Muscle of leg (tissue), 11 donors: ENCODE data around the gene CDH4. TPM values are rescaled to one million over a fixed set of nuclear protein-coding genes. Genes with fewer than 3 reads are reported as not detected.

Experiments used
- DNase-seq: peaks from one replicate; pipeline ENCODE4 v3.0.0; 2013
- H3K27ac ChIP-seq: one replicate; pipeline ENCODE4 v1.5.1; 2013; ENCODE audit warnings: mild to moderate bottlenecking, low read length, control low read depth
- H3K27me3 ChIP-seq: one replicate; pipeline ENCODE4 v1.6.1; 2013; ENCODE audit warnings: low read length; ENCODE audit not compliant: control insufficient read depth, insufficient read depth
- H3K36me3 ChIP-seq: one replicate; pipeline ENCODE4 v1.6.1; 2013; ENCODE audit warnings: low read length; ENCODE audit not compliant: control insufficient read depth, insufficient read depth
- H3K4me1 ChIP-seq: one replicate; pipeline ENCODE4 v1.6.1; 2013; ENCODE audit warnings: low read length; ENCODE audit not compliant: control insufficient read depth, insufficient read depth
- H3K4me3 ChIP-seq: one replicate; pipeline ENCODE4 v1.5.1; 2013; ENCODE audit warnings: low read length, control low read depth
- H3K9me3 ChIP-seq: replicated peaks from 2 replicates; pipeline ENCODE4 v1.6.1; 2013; ENCODE audit warnings: low read depth, low read length; ENCODE audit not compliant: control insufficient read depth
- WGBS: methylation state at CpG from one replicate; pipeline ENCODE4 v1.1.5; 2013; ENCODE audit warnings: missing lambda C conversion rate; ENCODE audit not compliant: insufficient coverage; 5-methylcytosine and 5-hydroxymethylcytosine counted together
- polyA plus RNA-seq, 8 donors: library from polyadenylated mRNA; unstranded; fragments of 120-200 nt; gene quantifications; one replicate each; pipeline versions ENCODE4 v1.2.1 to v1.2.3, GENCODE V29; 2013; ENCODE audit warnings: inconsistent platforms in 1 of 8, low replicate concordance in 1 of 8; ENCODE audit not compliant: insufficient read length in 8 of 8, insufficient read depth in 1 of 8
- total RNA-seq: library from RNA; stranded (reverse); fragments of 120-200 nt; gene quantifications from one replicate; pipeline ENCODE4 v1.2.4, GENCODE V29; 2013

Gene CDH4
- total and polyA plus RNA-seq, 9 donors, result 0.66 to 1.4 (median 1.2) TPM

DNA sequence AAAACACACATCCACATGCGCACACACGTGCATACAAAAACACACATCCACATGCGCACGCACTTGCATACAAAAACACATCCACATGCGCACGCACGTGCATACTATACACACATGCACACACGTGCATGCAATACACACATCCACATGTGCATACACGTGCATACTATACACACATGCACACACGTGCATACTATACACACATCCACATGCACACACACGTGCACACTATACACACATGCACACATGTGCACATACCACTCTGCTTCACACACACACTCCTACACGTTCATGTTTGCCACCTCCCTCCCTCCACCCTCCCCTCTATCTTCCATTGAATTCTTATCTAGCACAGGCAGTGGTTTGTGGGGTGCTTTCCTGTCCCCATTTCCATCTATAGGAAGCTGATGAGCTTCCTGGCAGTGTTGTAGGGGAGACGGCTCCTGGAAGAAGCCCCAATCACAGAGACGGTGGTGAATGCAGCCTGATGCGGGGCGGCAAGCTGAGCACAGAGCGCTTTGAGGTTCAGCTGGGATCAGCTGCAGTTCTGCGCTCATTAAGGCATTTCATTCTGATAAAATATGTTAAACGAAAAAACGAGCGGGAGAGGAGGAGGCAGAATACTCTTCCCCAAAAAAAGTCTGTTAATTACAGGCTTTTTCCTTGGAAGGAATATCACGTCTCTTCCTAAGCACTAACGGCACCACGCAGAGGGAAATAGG is 525.9 kb downstream of the CDH4 start:
- WGBS, result 74% methylated on average over 19 of the region's 24 CpGs
- no peak for DNase-seq

GRCh38 chr20:61778495-61778863 is 526.4 kb downstream of the CDH4 start:
- no peak overlapping the region for H3K4me3 ChIP-seq
- peaks cover 8% of the 10 kb centered on the region for H3K4me1 ChIP-seq
- DNase-seq, result no peak
- peaks cover 2% of the 10 kb centered on the region for H3K27me3 ChIP-seq
- H3K27ac ChIP-seq, result no peak overlapping the region
- H3K9me3 ChIP-seq, result peaks cover 5% of the 10 kb centered on the region
- H3K36me3 ChIP-seq, result no peaks in the 10 kb centered on the region
- 78% methylated on average over 7 of the region's 8 CpGs for WGBS

More for the DNA sequence above, 525.9 kb downstream of the CDH4 start:
- H3K4me1 ChIP-seq, result peaks cover 8% of the 10 kb centered on the region
- no peak overlapping the region for H3K27ac ChIP-seq
- peaks cover 3% of the 10 kb centered on the region for H3K27me3 ChIP-seq
- peaks cover 5% of the 10 kb centered on the region for H3K9me3 ChIP-seq
- H3K36me3 ChIP-seq, result no peaks in the 10 kb centered on the region
- H3K4me3 ChIP-seq, result no peak overlapping the region

DNA sequence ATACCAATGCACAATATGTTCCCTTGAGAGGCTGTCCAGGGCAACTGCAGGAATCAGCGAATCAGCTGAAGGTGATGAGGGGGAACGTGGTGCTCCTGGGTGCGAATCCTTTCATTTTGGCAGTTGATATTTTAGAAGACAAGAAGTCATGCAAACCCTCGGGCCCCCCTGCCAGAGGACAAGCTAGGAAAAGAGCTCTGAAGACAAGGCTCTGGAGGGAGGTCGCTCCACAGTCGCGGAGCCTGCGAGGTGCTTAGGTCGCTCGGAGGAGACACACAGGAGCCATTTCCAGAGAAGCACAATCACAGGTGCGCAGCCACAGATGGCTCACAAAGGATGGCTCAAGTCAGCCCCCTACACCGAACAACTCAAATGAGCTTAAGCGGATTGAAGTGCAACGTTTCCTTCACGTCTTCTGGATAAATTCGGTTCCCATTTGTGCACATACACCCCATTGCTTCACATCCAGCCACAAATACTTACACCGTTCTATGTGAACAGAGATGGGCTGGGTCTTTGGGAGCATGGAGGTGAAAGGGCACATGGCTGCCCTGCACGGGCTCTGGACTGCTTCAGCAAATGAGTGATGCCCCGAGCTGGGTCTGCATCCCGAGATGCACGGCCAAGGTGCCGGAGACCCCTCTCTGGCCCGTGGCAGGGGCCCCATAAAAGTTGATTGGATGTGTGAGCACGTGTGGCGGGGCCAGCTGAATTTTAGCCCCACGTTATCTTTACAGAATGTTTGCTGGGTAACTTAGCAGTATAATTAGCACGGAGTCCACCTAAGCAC is 527.3 kb downstream of the CDH4 start:
- no peak for DNase-seq
- no peak overlapping the region for H3K27ac ChIP-seq
- peaks cover 5% of the 10 kb centered on the region for H3K9me3 ChIP-seq
- H3K27me3 ChIP-seq, result peaks cover 2% of the 10 kb centered on the region
- H3K4me3 ChIP-seq, result no peak overlapping the region
- H3K36me3 ChIP-seq, result no peaks in the 10 kb centered on the region
- H3K4me1 ChIP-seq, result peaks cover 8% of the 10 kb centered on the region
- WGBS, result 80% methylated on average over 20 of the region's 27 CpGs

DNA sequence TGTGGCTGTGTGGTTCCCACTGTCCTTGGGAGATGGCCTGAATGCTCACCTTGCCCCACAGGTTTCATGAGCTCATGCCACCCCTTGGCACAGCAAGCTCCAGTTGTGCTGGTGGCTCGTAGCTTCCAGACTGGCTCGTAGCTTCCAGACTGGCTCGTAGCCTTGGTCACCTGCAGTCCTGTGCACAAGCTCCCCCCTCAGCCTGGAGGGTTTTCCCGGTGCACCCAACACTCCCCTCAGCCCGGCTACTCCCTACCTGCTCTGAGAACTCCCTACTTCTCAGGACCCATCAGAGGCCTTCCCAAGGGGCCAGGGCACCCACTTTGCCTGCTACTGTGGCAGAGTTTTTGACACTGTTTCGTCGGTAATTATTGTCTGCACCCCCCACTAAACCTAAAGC is 528.0 kb downstream of the CDH4 start:
- Histone ChIP-seq H3K36me3 (no peaks in the 10 kb centered on the region), H3K9me3 (peaks cover 5% of the 10 kb centered on the region), H3K27me3 (peaks cover 2% of the 10 kb centered on the region), H3K4me1 (peaks cover 8% of the 10 kb centered on the region), H3K4me3 (no peak overlapping the region), H3K27ac (no peak overlapping the region)
- WGBS, result 71% methylated on average over 7 of the region's 7 CpGs
- DNase-seq, result no peak

GRCh38 chr20:61784801-61785566 is 532.9 kb downstream of the CDH4 start:
- H3K27me3 ChIP-seq, result peaks cover 5% of the 10 kb centered on the region
- H3K4me3 ChIP-seq, result no peak overlapping the region
- peaks cover 5% of the 10 kb centered on the region for H3K9me3 ChIP-seq
- 86% methylated on average over 16 of the region's 18 CpGs for WGBS
- H3K4me1 ChIP-seq, result no peaks in the 10 kb centered on the region
- DNase-seq, result no peak
- H3K27ac ChIP-seq, result no peak overlapping the region
- H3K36me3 ChIP-seq, result no peaks in the 10 kb centered on the region

DNA sequence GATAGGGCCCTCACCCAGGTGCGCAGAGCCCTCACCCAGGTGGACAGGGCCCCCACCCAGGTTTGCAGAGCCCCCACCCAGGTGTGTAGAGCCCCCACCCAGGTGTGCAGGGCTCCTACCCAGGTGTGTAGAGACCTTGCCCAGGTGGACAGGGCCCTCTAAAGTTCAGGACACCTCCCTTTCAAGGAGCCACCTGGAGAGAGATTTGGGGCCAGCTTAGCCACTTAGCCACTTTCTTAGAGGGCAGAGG is 533.4 kb downstream of the CDH4 start:
- no peak overlapping the region for H3K27ac ChIP-seq
- no peak overlapping the region for H3K4me3 ChIP-seq
- H3K4me1 ChIP-seq, result no peaks in the 10 kb centered on the region
- H3K36me3 ChIP-seq, result no peaks in the 10 kb centered on the region
- 100% methylated on average over 1 of the region's 1 CpG for WGBS
- no peak for DNase-seq
- peaks cover 5% of the 10 kb centered on the region for H3K9me3 ChIP-seq
- H3K27me3 ChIP-seq, result peaks cover 5% of the 10 kb centered on the region

GRCh38 chr20:61786230-61786629 is 534.2 kb downstream of the CDH4 start:
- H3K27me3 ChIP-seq, result peaks cover 5% of the 10 kb centered on the region
- H3K36me3 ChIP-seq, result no peaks in the 10 kb centered on the region
- H3K4me3 ChIP-seq, result no peak overlapping the region
- WGBS, result 76% methylated on average over 12 of the region's 14 CpGs
- no peaks in the 10 kb centered on the region for H3K4me1 ChIP-seq
- DNase-seq, result no peak
- H3K9me3 ChIP-seq, result peaks cover 5% of the 10 kb centered on the region
- no peak overlapping the region for H3K27ac ChIP-seq

GRCh38 chr20:61788343-61788742 is 536.3 kb downstream of the CDH4 start:
- Histone ChIP-seq H3K4me3 (no peak overlapping the region), H3K27me3 (peaks cover 4% of the 10 kb centered on the region), H3K27ac (no peak overlapping the region), H3K9me3 (no peaks in the 10 kb centered on the region), H3K36me3 (no peaks in the 10 kb centered on the region), H3K4me1 (no peaks in the 10 kb centered on the region)
- DNase-seq, result no peak
- WGBS, result 23% methylated on average over 4 of the region's 5 CpGs

- Histone ChIP-seq H3K36me3 (no peaks in the 10 kb centered on the region), H3K4me1 (no peaks in the 10 kb centered on the region), H3K4me3 (no peak overlapping the region), H3K27ac (no peak overlapping the region), H3K27me3 (peaks cover 4% of the 10 kb centered on the region), H3K9me3 (no peaks in the 10 kb centered on the region)
- WGBS, result 75% methylated on average over 8 of the region's 10 CpGs
- DNase-seq, result no peak
These were observed 537.3 kb downstream of the CDH4 start for GRCh38 chr20:61789329-61789728.

- Histone ChIP-seq H3K27ac (no peak overlapping the region), H3K27me3 (peaks cover 4% of the 10 kb centered on the region), H3K4me1 (no peaks in the 10 kb centered on the region), H3K36me3 (no peaks in the 10 kb centered on the region), H3K9me3 (no peaks in the 10 kb centered on the region), H3K4me3 (no peak overlapping the region)
- no peak for DNase-seq
- 91% methylated on average over 2 of the region's 2 CpGs for WGBS
These were observed 538.2 kb downstream of the CDH4 start for GRCh38 chr20:61790116-61790827.
